Subcutaneous adipose tissue (tissue), 4 donors: ENCODE measurements around the gene CAPN2. TPM values are rescaled to one million over a fixed set of nuclear protein-coding genes. Genes with fewer than 3 reads are reported as not detected.

Experiments
- total RNA-seq, 4 donors: library from RNA; depleted of rRNA; stranded (reverse); fragments of >200 nt; gene quantifications; one replicate each; pipeline ENCODE4 v1.1.0, GENCODE V29; 2016
- TF ChIP-seq, protein P1 (sequence below): fragments of 450-650 bp; IDR thresholded peaks from one replicate; pipeline ENCODE4 v1.5.1; 2016; ENCODE audit warnings: low read depth, mild to moderate bottlenecking, control low read depth, antibody characterized with exemption, moderate library complexity

CAPN2 gene
- total RNA-seq, 4 donors from 2014 or later: 177 to 263 (median 207) TPM

DNA sequence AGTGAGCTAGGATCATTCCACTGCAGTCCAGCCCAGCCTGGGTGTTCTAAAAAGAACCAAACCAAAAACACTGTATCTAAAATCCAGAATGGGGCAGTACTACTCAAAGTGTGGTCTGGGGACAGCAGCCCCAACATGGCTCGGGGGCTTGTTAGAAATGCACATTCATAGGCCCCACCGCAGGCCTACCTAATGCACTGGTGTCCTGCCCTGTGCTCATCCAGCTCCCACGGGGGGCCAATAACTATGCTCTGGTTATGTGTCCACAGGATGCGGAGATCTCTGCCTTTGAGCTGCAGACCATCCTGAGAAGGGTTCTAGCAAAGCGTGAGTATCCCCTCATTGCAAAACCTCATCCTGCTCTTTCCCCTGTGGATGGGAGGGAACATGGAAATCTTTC is 51.5 kb downstream of the CAPN2 start:
- TF ChIP-seq, protein P1, sequence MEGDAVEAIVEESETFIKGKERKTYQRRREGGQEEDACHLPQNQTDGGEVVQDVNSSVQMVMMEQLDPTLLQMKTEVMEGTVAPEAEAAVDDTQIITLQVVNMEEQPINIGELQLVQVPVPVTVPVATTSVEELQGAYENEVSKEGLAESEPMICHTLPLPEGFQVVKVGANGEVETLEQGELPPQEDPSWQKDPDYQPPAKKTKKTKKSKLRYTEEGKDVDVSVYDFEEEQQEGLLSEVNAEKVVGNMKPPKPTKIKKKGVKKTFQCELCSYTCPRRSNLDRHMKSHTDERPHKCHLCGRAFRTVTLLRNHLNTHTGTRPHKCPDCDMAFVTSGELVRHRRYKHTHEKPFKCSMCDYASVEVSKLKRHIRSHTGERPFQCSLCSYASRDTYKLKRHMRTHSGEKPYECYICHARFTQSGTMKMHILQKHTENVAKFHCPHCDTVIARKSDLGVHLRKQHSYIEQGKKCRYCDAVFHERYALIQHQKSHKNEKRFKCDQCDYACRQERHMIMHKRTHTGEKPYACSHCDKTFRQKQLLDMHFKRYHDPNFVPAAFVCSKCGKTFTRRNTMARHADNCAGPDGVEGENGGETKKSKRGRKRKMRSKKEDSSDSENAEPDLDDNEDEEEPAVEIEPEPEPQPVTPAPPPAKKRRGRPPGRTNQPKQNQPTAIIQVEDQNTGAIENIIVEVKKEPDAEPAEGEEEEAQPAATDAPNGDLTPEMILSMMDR: no peak

DNA sequence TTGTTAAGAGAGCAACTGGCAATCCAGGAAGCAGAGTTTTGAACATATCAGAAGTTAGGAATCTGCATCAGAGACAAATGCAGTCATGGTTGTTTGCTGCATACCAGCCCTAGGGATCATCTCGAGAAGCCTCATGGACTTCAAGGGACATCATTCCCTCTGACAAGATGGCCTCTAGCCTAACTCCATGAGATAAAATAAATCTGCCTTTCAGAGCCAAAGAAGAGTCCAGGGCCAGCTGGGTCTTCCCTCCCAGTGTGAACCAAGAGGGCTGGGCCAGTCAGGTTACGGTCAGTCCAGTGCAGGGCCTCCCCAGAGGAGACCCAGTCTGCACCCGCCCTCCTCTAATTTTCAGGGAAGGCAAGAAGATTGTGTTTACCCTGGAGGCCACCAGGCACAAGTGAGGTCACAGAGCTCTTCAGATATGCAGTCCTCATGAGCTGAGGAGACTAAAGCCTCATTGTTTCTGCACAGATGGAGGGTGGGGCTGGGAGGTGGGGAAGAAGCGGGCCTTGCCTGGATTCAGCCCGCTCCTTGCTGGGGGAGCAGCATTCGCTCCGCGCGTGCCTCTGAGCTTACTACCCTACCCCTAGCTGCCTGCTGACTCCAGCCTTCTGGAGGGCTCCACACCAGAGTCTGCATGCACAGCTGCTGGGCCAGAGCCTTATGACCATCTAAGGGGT is 52.8 kb downstream of the CAPN2 start:
- TF ChIP-seq, protein P1: no peak

GRCh38 chr1:223765719-223766340 is 53.5 kb downstream of the CAPN2 start:
- TF ChIP-seq, protein P1: no peak

GRCh38 chr1:223770621-223771315 is 58.4 kb downstream of the CAPN2 start:
- TF ChIP-seq, protein P1: no peak

DNA sequence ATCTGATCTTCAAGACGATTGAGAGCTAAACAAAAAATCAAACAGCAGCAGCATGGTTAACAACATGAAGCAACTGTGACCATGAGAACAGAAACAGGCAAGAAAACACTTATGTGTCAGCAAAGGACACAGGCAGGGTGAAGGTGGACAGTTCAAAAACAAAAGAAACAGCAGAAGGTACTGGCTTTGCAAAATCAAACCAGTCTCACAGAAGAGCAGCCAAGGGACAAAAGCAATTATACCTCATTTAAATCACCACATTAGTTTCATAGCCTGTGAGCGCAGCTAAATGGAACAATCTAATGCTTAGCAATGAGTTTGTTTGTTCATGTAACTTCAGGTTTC is 59.1 kb downstream of the CAPN2 start:
- TF ChIP-seq, protein P1: no peak

- TF ChIP-seq, protein P1: no peak
Measured at GRCh38 chr1:223771814-223772770, 59.8 kb downstream of the CAPN2 start.
